GM12878 (cell line): Measurements from ENCODE around the gene MNT.

ENCODE experiments used
- ATF7 ChIP-seq: fragments of 450-650 bp; IDR thresholded peaks from 2 replicates; pipeline ENCODE4 v1.6.1; 2016; ENCODE audit warnings: low read depth, mild to moderate bottlenecking
- CHD1 ChIP-seq: IDR thresholded peaks from 2 replicates; pipeline ENCODE4 v1.6.1; 2012; ENCODE audit warnings: low read depth, low read length, improper control_type of control experiment
- EZH2 ChIP-seq: IDR thresholded peaks from 2 replicates; pipeline ENCODE4 v1.6.1; 2012; ENCODE audit warnings: low read depth, mild to moderate bottlenecking, control low read depth, inconsistent platforms, low read length, borderline replicate concordance; ENCODE audit not compliant: control insufficient read depth
- POLR2AphosphoS5 ChIP-seq: IDR thresholded peaks from 2 replicates; pipeline ENCODE4 v1.6.1; 2011; ENCODE audit warnings: mild to moderate bottlenecking, low read length, inconsistent platforms
- SMARCA5 ChIP-seq: fragments of 450-650 bp; IDR thresholded peaks from 2 replicates; pipeline ENCODE4 v1.6.1; 2017; ENCODE audit warnings: mild to moderate bottlenecking
- SREBF1 ChIP-seq: IDR thresholded peaks from 2 replicates; pipeline ENCODE4 v1.6.1; 2012; ENCODE audit warnings: mild to moderate bottlenecking, low read length
- TBL1XR1 ChIP-seq: IDR thresholded peaks from 2 replicates; pipeline ENCODE4 v1.6.1; 2012; ENCODE audit warnings: low read depth, low read length, improper control_type of control experiment
- TF ChIP-seq, protein P1 (sequence below), 3 experiments: IDR thresholded peaks in 2 of 3; conservative IDR thresholded peaks in 1 of 3; 2 replicates each; pipeline ENCODE4 v1.5.1; 2011; ENCODE audit warnings: low read depth in 3 of 3, low read length in 3 of 3, mild to moderate bottlenecking in 3 of 3, control low read depth in 2 of 3, moderate library complexity in 2 of 3, inconsistent platforms in 1 of 3, mixed read lengths in 1 of 3; ENCODE audit not compliant: control insufficient read depth in 2 of 3, insufficient read depth in 1 of 3; ENCODE audit errors: extremely low read depth in 1 of 3
- TF ChIP-seq, protein P2 (sequence below): IDR thresholded peaks from 2 replicates; pipeline ENCODE4 v1.6.1; 2012; ENCODE audit warnings: low read depth, low read length, improper control_type of control experiment
- TF ChIP-seq, protein P3 (sequence below): fragments of 450-650 bp; IDR thresholded peaks from 2 replicates; pipeline ENCODE4 v1.6.1; 2016; ENCODE audit warnings: mild to moderate bottlenecking

DNA sequence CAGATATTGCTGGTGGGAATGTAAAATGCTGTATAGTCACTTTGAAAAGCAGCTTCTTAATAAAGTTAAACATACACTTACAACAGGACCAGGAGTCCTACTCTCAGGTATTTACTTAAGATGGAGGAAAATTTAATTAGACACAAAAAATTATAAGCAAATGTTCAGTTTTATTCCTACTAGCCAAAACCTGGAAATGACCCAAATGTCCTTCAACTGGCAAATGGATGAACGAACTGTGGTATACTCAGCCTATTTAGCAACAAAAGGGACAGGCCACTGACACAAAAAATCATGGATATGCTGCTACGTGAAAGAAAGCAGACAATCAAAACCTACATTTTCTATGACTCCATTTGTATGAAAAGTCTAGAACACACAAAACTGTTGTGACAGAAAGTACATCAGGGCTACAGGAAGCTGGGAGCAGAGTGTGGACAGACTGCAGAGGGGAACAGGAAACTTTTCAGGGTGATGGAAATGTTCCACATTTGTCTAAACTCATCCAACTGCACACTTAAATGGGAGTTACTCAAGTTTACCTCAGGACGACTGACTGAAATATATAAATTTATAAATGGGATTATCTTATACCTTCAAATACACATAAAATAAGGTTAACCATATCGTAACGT lies 49.3 kb upstream of the MNT start:
- TF ChIP-seq, protein P1, sequence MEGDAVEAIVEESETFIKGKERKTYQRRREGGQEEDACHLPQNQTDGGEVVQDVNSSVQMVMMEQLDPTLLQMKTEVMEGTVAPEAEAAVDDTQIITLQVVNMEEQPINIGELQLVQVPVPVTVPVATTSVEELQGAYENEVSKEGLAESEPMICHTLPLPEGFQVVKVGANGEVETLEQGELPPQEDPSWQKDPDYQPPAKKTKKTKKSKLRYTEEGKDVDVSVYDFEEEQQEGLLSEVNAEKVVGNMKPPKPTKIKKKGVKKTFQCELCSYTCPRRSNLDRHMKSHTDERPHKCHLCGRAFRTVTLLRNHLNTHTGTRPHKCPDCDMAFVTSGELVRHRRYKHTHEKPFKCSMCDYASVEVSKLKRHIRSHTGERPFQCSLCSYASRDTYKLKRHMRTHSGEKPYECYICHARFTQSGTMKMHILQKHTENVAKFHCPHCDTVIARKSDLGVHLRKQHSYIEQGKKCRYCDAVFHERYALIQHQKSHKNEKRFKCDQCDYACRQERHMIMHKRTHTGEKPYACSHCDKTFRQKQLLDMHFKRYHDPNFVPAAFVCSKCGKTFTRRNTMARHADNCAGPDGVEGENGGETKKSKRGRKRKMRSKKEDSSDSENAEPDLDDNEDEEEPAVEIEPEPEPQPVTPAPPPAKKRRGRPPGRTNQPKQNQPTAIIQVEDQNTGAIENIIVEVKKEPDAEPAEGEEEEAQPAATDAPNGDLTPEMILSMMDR (IDR thresholded peaks at IDR 0.05 in 2 of 3, conservative IDR thresholded peaks at IDR 0.05 in 1 of 3; ENCODE audit: control insufficient read depth in 2 of 3, extremely low read depth in 1 of 3, insufficient read depth in 1 of 3, low read depth in 3 of 3, low read length in 3 of 3): no peak
- no peak for TF ChIP-seq SREBF1
- TF ChIP-seq ATF7: no peak
- no peak for TF ChIP-seq CHD1
- TF ChIP-seq EZH2: no peak
- no peak for TF ChIP-seq SMARCA5
- TF ChIP-seq POLR2AphosphoS5: no peak
- TF ChIP-seq, protein P2, sequence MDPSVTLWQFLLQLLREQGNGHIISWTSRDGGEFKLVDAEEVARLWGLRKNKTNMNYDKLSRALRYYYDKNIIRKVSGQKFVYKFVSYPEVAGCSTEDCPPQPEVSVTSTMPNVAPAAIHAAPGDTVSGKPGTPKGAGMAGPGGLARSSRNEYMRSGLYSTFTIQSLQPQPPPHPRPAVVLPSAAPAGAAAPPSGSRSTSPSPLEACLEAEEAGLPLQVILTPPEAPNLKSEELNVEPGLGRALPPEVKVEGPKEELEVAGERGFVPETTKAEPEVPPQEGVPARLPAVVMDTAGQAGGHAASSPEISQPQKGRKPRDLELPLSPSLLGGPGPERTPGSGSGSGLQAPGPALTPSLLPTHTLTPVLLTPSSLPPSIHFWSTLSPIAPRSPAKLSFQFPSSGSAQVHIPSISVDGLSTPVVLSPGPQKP: no peak
- TF ChIP-seq, protein P3, sequence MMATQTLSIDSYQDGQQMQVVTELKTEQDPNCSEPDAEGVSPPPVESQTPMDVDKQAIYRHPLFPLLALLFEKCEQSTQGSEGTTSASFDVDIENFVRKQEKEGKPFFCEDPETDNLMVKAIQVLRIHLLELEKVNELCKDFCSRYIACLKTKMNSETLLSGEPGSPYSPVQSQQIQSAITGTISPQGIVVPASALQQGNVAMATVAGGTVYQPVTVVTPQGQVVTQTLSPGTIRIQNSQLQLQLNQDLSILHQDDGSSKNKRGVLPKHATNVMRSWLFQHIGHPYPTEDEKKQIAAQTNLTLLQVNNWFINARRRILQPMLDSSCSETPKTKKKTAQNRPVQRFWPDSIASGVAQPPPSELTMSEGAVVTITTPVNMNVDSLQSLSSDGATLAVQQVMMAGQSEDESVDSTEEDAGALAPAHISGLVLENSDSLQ: no peak
- no peak for TF ChIP-seq TBL1XR1
